Stimulated activated CD8-positive, alpha-beta memory T cell treated with anti-CD3 and anti-CD28 coated beads, Interleukin-2, amount 100 ng/mL, for 1 hour (primary cell): ENCODE measurements around the gene FXYD7.

Experiments used
- DNase-seq, 2 donors: peaks; one replicate each; pipeline ENCODE4 v3.0.0-alpha.2; 2020; ENCODE audit warnings: low read depth in 2 of 2

Gene FXYD7

DNA sequence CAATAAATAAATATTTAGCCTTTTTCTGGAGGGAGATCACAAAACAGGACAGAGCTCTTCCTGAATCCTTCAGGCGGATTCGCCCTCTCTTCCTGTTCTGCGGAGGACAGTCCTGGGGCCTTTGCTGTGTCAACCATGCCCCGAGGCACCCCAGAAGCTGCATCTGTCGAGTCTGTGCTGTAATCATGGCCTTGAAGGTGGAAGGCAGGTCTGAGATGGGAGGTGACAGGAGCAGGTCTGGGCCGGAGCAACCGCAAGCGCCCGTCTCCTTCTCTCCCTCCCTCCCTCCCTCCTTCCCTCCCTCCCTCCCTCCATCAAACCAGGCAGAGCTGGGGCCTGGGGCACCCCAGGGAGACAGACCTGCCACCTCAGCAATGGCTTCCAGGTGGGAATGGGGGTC, 32.1 kb upstream of the FXYD7 start:
- no peak for DNase-seq

DNA sequence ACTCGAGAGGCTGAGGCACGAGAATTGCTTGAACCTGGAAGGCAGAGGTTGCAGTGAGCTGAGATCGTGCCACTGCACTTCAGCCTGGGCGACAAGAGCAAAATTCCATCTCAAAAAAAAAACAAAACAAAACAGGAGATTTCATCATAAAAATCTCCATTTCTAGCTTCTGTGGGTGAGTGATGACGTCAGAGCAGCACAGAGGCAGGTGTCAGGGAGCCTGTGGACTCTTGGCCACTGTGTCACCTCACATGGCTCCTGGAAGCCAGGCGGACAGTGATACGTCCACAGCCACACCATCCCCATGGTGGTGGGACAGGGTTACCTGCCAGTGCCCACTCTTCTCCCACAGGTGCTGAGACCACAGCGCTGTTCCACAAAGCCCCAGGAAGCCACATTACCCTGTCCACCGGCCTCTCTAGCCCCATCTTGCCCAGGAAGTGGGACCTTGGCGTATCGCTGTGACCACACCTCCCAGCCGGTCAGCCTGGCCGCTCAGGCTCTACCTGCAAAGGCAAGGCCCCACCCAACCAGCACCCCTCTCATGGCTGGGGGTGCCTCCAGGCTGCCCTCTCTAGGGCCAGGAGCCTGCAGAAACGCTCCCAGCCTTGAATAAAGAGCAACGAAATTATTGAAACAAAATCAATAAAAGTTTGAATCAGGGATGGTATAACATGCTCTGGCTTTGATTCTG, 29.9 kb upstream of the FXYD7 start:
- no peak for DNase-seq

GRCh38 chr19:35114353-35115176, 28.5 kb upstream of the FXYD7 start:
- DNase-seq, result peak; percentile 34 to 51

DNA sequence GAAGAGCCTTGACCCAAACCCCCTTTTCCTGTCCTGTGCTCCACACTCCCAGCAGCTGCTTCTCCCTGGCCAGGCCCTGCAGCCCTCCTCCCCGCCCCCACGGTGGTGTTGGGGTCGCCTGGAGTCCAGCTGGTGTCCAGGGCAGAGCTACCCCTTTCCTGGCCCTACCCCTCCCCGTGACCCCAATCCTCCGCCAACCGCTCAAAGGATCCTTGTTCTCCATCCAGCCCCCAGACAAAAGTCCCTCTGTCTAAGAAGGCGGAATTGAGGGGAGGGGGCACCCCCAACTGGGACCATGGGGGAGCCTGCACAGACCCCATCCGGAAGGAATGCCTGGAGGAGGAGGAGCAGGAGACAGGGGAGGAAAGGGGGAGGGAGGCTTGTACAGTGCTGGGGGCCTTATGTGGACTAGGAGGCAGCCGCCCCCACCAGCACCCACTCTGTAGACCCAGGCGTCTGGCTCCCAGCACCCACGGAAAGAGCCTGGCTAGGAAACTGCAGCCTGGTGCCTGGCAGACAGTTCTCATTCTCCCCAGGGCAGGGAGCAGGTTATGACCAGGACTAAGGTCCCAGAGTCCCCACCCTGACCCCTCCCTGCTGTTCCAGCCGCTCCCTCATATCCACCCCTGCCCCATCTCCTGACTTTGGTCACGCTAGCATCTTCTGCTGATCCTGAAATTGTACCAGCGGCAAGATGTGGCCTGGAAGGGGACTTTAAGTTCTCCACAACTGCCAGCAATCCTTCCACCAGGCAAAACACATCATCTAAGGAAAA, 27.7 kb upstream of the FXYD7 start, which contains the start of gene FXYD3:
TSS of gene FXYD3 (plus strand) at position 647 of the 775 bp plus-strand sequence. CDS start 3,554 bp downstream, outside the sequence.
- no peak for DNase-seq

DNA sequence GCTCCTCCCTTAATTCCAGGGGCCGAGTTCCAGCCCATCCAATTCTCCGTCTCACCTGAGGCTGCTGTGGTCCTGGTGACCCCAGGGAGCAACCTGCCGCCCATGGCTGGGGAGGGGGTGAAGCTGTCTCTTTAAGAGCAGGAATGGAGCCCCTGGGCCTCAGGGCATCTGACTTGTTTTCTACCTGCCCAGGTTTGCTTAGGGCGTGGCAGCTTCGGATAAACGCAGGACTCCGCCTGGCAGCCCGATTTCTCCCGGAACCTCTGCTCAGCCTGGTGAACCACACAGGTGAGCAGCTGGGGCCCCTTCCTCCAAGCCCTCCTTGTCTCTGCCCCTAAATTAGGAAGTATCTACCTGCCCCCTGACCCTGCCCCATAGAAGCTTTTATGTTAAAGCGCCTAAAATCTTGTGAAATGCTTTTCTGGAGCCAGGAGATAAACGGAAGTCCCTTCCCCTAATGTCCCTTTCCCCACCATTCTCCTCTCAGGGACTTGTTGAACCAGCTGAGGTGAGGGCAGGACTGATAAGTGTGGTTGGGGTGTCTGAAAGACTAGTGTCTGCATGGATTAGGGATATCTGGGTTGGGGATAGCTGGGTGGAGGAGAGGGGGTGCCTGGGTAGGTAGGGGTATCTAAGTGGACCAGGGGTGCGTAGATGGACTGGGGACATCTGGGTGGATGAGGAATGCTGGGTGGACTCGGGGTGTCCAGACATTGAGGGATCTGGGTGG, 26.8 kb upstream of the FXYD7 start:
- no peak for DNase-seq

DNA sequence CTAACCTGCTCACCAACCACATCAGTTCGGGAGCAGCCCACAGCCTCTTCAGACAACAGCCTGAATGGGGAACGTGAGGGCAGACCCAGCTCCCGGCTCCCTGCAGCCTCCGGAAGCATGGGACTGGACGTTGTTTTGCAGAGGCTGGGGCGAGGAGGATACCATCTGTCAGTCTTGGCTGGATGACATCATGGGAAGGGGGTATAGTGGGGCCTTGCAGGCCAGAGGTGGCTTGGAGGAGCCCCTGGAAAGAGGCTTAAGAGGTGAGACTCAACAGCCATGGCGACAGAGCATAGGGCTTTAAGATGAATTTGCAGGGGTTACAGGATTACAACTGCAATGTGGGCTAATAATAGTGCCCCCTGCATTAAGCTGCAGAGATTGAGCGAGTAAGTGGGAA, 25.9 kb upstream of the FXYD7 start:
- DNase-seq, result no peak

GRCh38 chr19:35117799-35118198, 25.3 kb upstream of the FXYD7 start:
- DNase-seq, result no peak

GRCh38 chr19:35118268-35119020, 24.6 kb upstream of the FXYD7 start:
- no peak for DNase-seq

DNA sequence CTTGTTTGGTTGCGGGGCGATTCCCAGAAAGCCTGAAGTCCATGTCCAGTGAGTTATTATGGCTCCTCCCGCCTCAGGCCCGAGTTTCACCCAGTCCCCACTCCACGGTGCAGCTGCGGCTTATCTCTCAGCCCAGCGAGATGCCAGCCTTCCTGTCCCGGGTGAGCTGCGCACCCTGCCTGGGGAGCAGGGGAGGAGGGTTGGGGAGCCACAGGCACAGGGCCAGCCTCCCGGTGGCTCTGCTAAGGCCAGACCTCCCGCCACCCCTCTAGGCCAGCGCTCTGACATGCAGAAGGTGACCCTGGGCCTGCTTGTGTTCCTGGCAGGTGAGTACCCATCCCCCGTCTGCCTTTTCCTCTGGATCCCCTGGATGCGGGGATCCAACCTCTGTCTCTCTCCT, 24.0 kb upstream of the FXYD7 start:
- no peak for DNase-seq

GRCh38 chr19:35119578-35120155, 23.4 kb upstream of the FXYD7 start:
- no peak for DNase-seq

DNA sequence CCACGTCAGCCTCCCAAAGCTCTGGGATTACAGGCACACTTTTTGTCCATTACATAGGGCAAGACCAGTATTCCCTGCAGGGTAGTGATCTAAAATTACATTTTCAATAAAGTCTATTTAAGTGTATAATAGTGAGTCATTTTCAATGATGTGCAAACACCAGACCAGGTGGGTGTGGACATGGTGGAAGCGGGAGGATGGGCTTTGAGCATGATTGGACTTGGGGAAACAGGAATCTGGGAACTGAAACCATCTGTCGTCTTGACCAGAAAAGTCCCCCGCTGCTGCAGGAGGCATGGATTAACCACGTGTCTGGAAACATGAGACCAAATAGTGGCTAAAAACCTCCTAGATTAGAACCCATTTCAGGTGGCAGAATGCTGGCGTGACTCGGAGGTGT, 22.6 kb upstream of the FXYD7 start:
- DNase-seq, result no peak

GRCh38 chr19:35120898-35121297, 22.2 kb upstream of the FXYD7 start:
- DNase-seq, result no peak

GRCh38 chr19:35122687-35123551, 20.1 kb upstream of the FXYD7 start:
- no peak for DNase-seq

- no peak for DNase-seq
Measured at GRCh38 chr19:35123573-35123972, 19.5 kb upstream of the FXYD7 start.

GRCh38 chr19:35124098-35125060, 18.7 kb upstream of the FXYD7 start:
- DNase-seq, result peak; percentile 67 to 79

DNA sequence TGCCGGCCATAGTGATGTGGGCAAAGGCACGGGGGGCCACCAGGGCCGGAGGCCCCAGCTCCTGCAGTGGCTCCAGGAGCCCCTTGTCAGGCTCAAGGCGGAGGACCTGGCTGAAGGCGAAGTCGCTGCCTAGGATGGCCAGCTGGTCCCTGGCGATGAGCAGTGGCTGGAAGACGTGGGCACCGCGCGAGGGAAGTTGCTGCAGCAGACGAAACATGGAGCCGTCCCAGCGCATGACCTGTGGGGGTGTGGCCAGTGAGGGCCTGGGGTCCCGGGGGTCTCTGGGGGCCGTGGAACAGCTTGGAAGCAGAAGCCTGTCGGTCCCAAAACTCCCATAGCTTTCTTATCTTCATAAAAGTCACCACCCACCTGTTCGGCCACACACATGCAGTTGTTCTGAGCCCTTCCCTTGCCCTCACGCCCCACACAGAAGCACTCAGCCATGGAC, 17.8 kb upstream of the FXYD7 start:
- no peak for DNase-seq

GRCh38 chr19:35125749-35126623, 17.1 kb upstream of the FXYD7 start:
- no peak for DNase-seq
